Neural cell (in vitro differentiated cells): ENCODE results near the gene RPS6KA2. TPM values are rescaled to one million over a fixed set of nuclear protein-coding genes. Genes with fewer than 3 reads are reported as not detected.

ENCODE experiments used
- H2AFZ ChIP-seq: fragments of 200-600, 300-800 bp; sonication (generic), shearing (Covaris generic); 2 replicates; pipeline ENCODE4 v1.6.0; 2014; ENCODE audit warnings: low read depth, mild to moderate bottlenecking, antibody characterized with exemption, low read length, moderate library complexity
- H3F3A ChIP-seq: fragments of 200-600 bp; shearing (Covaris generic); 2 replicates; pipeline ENCODE4 v1.6.1; 2016; ENCODE audit warnings: mild to moderate bottlenecking, moderate library complexity, mixed read lengths, antibody characterized with exemption, low read length; ENCODE audit not compliant: insufficient read depth, poor library complexity, severe bottlenecking
- H3K27ac ChIP-seq: fragments of 200-600, 300-800 bp; sonication (generic), shearing (Covaris generic); 2 replicates; pipeline ENCODE4 v1.5.1; 2014; ENCODE audit warnings: mild to moderate bottlenecking, low read length, moderate library complexity
- H3K27me3 ChIP-seq: fragments of 300-800, 200-600 bp; sonication (generic), shearing (Covaris generic); 2 replicates; pipeline ENCODE4 v1.6.0; 2014; ENCODE audit warnings: mild to moderate bottlenecking, low read depth, low read length, moderate library complexity; ENCODE audit not compliant: insufficient read depth
- H3K36me3 ChIP-seq: fragments of 300-800, 200-600 bp; sonication (generic), shearing (Covaris generic); 2 replicates; pipeline ENCODE4 v1.5.1; 2014; ENCODE audit warnings: mild to moderate bottlenecking, antibody characterized with exemption, low read length, moderate library complexity; ENCODE audit not compliant: insufficient read depth
- H3K4me2 ChIP-seq: fragments of 300-800, 200-600 bp; sonication (generic), shearing (Covaris generic); 2 replicates; pipeline ENCODE4 v1.6.0; 2014; ENCODE audit warnings: mild to moderate bottlenecking, low read length
- H3K4me3 ChIP-seq: fragments of 300-800, 200-600 bp; sonication (generic), shearing (Covaris generic); 2 replicates; pipeline ENCODE4 v1.5.1; 2014; ENCODE audit warnings: mild to moderate bottlenecking, low read length, moderate library complexity
- H3K79me2 ChIP-seq: fragments of 200-600 bp; shearing (Covaris generic); replicated peaks from 2 replicates; pipeline ENCODE4 v1.6.0; 2014; ENCODE audit warnings: mild to moderate bottlenecking, low read length, moderate library complexity; ENCODE audit not compliant: insufficient read depth
- H3K9ac ChIP-seq: fragments of 300-800, 200-600 bp; sonication (generic), shearing (Covaris generic); 2 replicates; pipeline ENCODE4 v1.6.1; 2016; ENCODE audit warnings: mild to moderate bottlenecking, low read length, mixed read lengths
- H3K9me2 ChIP-seq: fragments of 200-600 bp; shearing (Covaris generic); 2 replicates; pipeline ENCODE4 v1.6.1; 2016; ENCODE audit warnings: mild to moderate bottlenecking, low read length, mixed read lengths; ENCODE audit not compliant: insufficient read depth
- H3K9me3 ChIP-seq: fragments of 200-600, 300-800 bp; sonication (generic), shearing (Covaris generic); 2 replicates; pipeline ENCODE4 v1.6.1; 2016; ENCODE audit warnings: mild to moderate bottlenecking, mixed run types, low read length, moderate library complexity, mixed read lengths
- H4K20me1 ChIP-seq: fragments of 200-600 bp; shearing (Covaris generic); 2 replicates; pipeline ENCODE4 v1.6.1; 2016; ENCODE audit warnings: mild to moderate bottlenecking, mixed run types; ENCODE audit not compliant: insufficient read depth
- CTCF ChIP-seq: fragments of 450-650 bp; IDR thresholded peaks from 2 replicates; pipeline ENCODE4 v1.5.1; 2014; ENCODE audit warnings: antibody characterized with exemption, mild to moderate bottlenecking, moderate library complexity; ENCODE audit not compliant: poor library complexity, severe bottlenecking
- EP300 ChIP-seq: fragments of 450-650 bp; conservative IDR thresholded peaks from 2 replicates; pipeline ENCODE4 v1.6.1; 2014; ENCODE audit warnings: antibody characterized with exemption, mild to moderate bottlenecking, moderate library complexity; ENCODE audit not compliant: poor library complexity, severe bottlenecking
- EZH2 ChIP-seq: fragments of 200-600, 300-800 bp; shearing (Covaris generic), sonication (generic); IDR thresholded peaks from 2 replicates; pipeline ENCODE4 v1.6.1; 2014; ENCODE audit warnings: antibody characterized with exemption, low read length, borderline replicate concordance, mild to moderate bottlenecking; ENCODE audit not compliant: insufficient read depth, poor library complexity, severe bottlenecking
- MXI1 ChIP-seq: fragments of 450-650 bp; conservative IDR thresholded peaks from 2 replicates; pipeline ENCODE4 v1.6.1; 2014; ENCODE audit warnings: antibody characterized with exemption, mild to moderate bottlenecking; ENCODE audit not compliant: poor library complexity, severe bottlenecking
- POLR2AphosphoS5 ChIP-seq: IDR thresholded peaks from 2 replicates; pipeline ENCODE4 v1.6.1; 2012
- RAD21 ChIP-seq: fragments of 450-650 bp; conservative IDR thresholded peaks from 2 replicates; pipeline ENCODE4 v1.6.1; 2014; ENCODE audit warnings: antibody characterized with exemption, mild to moderate bottlenecking, moderate library complexity
- REST ChIP-seq: IDR thresholded peaks from 2 replicates; pipeline ENCODE4 v1.6.1; 2012; ENCODE audit warnings: borderline replicate concordance
- SMC3 ChIP-seq: fragments of 450-650 bp; conservative IDR thresholded peaks from 2 replicates; pipeline ENCODE4 v1.6.1; 2014; ENCODE audit warnings: antibody characterized with exemption, mild to moderate bottlenecking, moderate library complexity; ENCODE audit not compliant: poor library complexity
- TAF1 ChIP-seq: IDR thresholded peaks from 2 replicates; pipeline ENCODE4 v1.6.1; 2012; ENCODE audit warnings: low read depth
- polyA plus RNA-seq: library from polyadenylated mRNA; depleted of rRNA; stranded (reverse); fragments of >200 nt; gene quantifications from 2 replicates; pipeline ENCODE4 v1.2.3, GENCODE V29; 2014

The RPS6KA2 gene
- polyA plus RNA-seq, 1 donor from 2014 or later = 34.3 TPM

- no peak for TF ChIP-seq RAD21
- TF ChIP-seq REST = no peak
- TF ChIP-seq MXI1 = no peak
- H3K9me3 ChIP-seq = no peaks in the 10 kb centered on the region
- no peaks in the 10 kb centered on the region for H4K20me1 ChIP-seq
- H3K9me2 ChIP-seq = no peaks in the 10 kb centered on the region
- no peaks in the 10 kb centered on the region for H3K79me2 ChIP-seq
- no peak overlapping the region for H3K9ac ChIP-seq
- H3K4me3 ChIP-seq = no peak overlapping the region
- H3K4me2 ChIP-seq = no peak overlapping the region
- no peaks in the 10 kb centered on the region for H3K27me3 ChIP-seq
- no peak overlapping the region for H3K27ac ChIP-seq
- H3F3A ChIP-seq = no peaks in the 10 kb centered on the region
- no peaks in the 10 kb centered on the region for H3K36me3 ChIP-seq
- H2AFZ ChIP-seq = no peak overlapping the region
Measured at GRCh38 chr6:166441325-166442078, 185.5 kb downstream of the RPS6KA2 start.

GRCh38 chr6:166440729-166441128 is 186.3 kb downstream of the RPS6KA2 start:
- no peaks in the 10 kb centered on the region for H4K20me1 ChIP-seq
- no peaks in the 10 kb centered on the region for H3K79me2 ChIP-seq
- H3K36me3 ChIP-seq = no peaks in the 10 kb centered on the region
- no peak overlapping the region for H3K4me2 ChIP-seq
- no peak overlapping the region for H3K9ac ChIP-seq
- no peaks in the 10 kb centered on the region for H3K9me3 ChIP-seq
- H3K9me2 ChIP-seq = no peaks in the 10 kb centered on the region
- no peak overlapping the region for H2AFZ ChIP-seq
- TF ChIP-seq EP300 (no peak), SMC3 (no peak), RAD21 (no peak), TAF1 (no peak), CTCF (no peak), MXI1 (no peak), EZH2 (no peak), POLR2AphosphoS5 (no peak), REST (no peak)
- no peaks in the 10 kb centered on the region for H3F3A ChIP-seq
- H3K27me3 ChIP-seq = no peaks in the 10 kb centered on the region
- H3K4me3 ChIP-seq = no peak overlapping the region
- H3K27ac ChIP-seq = no peak overlapping the region
